ENCODE measurements around the gene GRHL1.

Gene GRHL1

GRCh38 chr2:10043256-10043905, 91.9 kb downstream of the GRHL1 start, which contains the start of gene KLF11:
KLF11 (plus strand) TSS chr2:10043550; CDS start chr2:10043717, 167 bp downstream.
- DNase-seq (ENCODE audit: low read depth) = no peak
- H3K4me3 ChIP-seq (ENCODE audit: low read depth, low read length) = peak within 1 kb of the TSS; percentile 20; the same call in 1 of the 2 replicates
- TF ChIP-seq, protein P1, sequence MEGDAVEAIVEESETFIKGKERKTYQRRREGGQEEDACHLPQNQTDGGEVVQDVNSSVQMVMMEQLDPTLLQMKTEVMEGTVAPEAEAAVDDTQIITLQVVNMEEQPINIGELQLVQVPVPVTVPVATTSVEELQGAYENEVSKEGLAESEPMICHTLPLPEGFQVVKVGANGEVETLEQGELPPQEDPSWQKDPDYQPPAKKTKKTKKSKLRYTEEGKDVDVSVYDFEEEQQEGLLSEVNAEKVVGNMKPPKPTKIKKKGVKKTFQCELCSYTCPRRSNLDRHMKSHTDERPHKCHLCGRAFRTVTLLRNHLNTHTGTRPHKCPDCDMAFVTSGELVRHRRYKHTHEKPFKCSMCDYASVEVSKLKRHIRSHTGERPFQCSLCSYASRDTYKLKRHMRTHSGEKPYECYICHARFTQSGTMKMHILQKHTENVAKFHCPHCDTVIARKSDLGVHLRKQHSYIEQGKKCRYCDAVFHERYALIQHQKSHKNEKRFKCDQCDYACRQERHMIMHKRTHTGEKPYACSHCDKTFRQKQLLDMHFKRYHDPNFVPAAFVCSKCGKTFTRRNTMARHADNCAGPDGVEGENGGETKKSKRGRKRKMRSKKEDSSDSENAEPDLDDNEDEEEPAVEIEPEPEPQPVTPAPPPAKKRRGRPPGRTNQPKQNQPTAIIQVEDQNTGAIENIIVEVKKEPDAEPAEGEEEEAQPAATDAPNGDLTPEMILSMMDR (IDR thresholded peaks at IDR 0.05; ENCODE audit: low read depth, low read length, missing control alignments) = no peak

DNA sequence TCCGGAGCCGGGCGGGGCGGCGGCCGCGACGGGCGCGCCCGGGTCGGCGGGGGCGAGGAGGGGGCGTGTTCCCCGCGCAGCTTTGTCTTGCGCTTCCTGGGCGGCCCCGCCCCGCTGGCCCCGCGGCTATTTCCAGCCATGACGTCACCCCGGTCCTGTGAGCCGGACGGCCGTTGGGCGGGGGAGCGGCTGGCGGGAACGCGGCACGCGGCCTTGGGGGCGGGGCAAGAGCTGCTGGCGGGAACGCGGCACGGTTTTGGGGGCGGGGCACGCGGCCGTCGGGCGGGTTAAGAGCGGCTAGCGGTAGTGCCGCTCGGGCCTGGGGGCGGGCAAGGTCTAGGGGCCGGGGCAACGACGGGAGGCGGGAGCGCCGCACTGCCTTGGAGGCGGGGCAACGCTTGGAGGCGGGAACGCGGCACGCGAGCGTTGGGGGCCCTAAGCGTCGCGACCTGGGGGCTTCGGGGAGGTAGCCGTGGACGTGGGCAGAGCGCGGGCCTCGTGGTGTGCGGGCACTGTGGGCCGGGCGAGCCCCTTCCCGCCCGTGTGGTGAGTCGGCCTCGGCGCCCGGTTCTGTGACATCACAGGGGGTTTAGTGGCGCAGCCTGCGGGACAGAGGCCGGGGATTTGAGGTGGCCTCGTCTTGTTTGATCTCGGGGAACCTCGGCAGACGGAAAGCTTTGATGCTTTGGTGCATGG, 92.6 kb downstream of the GRHL1 start:
- no peak overlapping the region for H3K4me3 ChIP-seq (ENCODE audit: low read depth, low read length)
- no peak for DNase-seq (ENCODE audit: low read depth)
- TF ChIP-seq, protein P1 (IDR thresholded peaks at IDR 0.05; ENCODE audit: low read depth, low read length, missing control alignments) = no peak

DNA sequence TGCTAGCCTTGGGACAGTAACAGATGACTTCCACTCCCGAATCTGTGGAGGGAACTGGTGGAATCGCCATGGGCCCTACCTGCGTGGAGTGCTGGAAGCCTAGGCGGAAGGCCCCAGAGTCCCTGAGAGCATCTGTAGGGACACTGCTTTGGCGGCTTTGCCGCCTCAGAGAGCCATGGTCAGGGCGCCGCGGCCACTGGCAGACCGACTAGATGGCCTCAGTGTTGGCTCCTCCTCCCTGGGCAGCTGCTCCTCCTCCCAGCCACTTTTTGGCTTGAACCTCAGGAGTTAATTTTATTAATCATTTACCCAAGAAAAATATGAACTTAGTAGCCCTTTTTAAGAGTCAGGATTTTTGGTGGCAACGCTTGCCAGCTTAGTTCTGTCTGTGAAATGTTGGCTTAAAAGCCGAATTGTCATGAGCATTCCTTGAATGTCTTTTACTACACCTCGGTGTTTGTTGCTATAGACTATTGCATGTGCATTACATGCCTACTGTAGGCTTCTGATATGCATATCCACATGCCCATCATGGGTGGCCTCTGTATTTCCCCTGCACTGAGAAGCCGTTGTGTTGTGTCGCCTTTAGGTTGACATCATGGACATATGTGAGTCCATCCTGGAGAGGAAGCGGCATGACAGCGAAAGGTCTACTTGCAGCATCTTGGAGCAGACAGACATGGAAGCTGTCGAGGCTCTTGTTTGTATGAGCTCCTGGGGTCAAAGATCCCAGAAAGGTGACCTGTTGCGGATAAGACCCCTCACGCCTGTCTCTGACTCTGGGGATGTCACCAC, 94.3 kb downstream of the GRHL1 start:
- TF ChIP-seq, protein P1 (IDR thresholded peaks at IDR 0.05; ENCODE audit: low read depth, low read length, missing control alignments) = no peak
- DNase-seq (ENCODE audit: low read depth) = no peak
- no peak overlapping the region for H3K4me3 ChIP-seq (ENCODE audit: low read depth, low read length)

DNA sequence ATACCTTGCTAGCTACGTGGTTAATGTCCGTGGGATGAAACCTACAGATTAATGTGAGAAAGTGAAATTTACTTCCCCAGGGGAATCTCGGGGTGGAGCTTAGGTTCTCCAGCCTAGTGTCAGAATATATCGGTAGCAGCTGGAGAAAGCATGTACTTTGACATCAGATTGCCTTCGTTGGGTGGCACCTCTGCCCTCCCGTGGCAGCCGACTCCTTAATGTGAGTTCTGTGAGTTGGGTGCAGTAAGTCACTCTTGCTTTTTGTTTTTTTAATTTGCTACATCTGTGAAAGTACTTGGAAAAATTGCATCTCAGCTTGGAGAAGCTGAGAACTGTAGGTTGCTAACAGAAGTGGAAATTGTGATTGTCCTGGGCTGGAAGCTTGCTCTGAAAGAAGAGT, 95.4 kb downstream of the GRHL1 start:
- H3K4me3 ChIP-seq (ENCODE audit: low read depth, low read length) = no peak overlapping the region
- TF ChIP-seq, protein P1 (IDR thresholded peaks at IDR 0.05; ENCODE audit: low read depth, low read length, missing control alignments) = no peak

DNA sequence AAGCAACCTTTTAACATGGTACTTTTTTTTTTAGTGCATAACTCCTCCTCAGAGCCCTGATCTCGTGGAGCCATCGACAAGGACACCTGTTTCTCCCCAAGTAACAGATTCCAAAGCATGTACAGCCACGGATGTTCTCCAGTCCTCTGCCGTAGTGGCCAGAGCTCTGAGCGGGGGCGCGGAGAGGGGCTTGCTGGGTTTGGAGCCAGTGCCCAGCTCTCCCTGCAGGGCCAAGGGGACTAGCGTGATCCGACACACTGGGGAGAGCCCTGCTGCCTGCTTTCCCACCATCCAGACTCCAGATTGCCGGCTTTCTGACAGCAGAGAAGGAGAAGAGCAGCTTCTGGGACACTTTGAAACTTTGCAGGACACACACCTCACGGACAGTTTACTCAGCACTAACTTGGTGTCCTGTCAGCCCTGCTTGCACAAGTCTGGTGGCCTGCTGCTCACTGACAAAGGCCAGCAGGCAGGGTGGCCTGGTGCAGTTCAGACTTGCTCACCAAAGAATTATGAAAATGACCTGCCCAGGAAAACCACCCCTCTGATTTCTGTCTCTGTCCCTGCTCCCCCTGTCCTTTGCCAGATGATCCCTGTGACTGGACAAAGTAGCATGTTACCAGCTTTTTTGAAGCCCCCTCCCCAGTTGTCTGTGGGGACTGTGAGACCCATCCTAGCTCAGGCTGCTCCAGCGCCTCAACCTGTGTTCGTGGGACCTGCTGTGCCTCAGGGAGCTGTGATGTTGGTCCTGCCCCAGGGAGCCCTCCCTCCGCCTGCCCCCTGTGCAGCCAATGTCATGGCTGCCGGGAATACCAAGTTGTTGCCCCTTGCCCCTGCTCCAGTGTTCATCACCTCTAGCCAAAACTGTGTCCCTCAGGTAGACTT, 96.4 kb downstream of the GRHL1 start:
- no peak overlapping the region for H3K4me3 ChIP-seq (ENCODE audit: low read depth, low read length)
- no peak for DNase-seq (ENCODE audit: low read depth)
- TF ChIP-seq, protein P1 (IDR thresholded peaks at IDR 0.05; ENCODE audit: low read depth, low read length, missing control alignments) = no peak

More for the DNA sequence above, 95.4 kb downstream of the GRHL1 start:
- DNase-seq (ENCODE audit: low read depth) = no peak

GRCh38 chr2:10048501-10049171, 97.1 kb downstream of the GRHL1 start:
- H3K4me3 ChIP-seq (ENCODE audit: low read depth, low read length) = no peak overlapping the region
- TF ChIP-seq, protein P1 (IDR thresholded peaks at IDR 0.05; ENCODE audit: low read depth, low read length, missing control alignments) = peak; percentile 59
- no peak for DNase-seq (ENCODE audit: low read depth)
